GM19397 (cell line): ENCODE data around the gene PLEKHD1.

Experiments
- ATAC-seq: cut with Tn5 transposase; IDR thresholded peaks from one replicate; pipeline ENCODE4 v1.9.1; 2021; ENCODE audit warnings: mild to moderate bottlenecking, moderate library complexity; ENCODE audit not compliant: unreplicated experiment

The PLEKHD1 gene

DNA sequence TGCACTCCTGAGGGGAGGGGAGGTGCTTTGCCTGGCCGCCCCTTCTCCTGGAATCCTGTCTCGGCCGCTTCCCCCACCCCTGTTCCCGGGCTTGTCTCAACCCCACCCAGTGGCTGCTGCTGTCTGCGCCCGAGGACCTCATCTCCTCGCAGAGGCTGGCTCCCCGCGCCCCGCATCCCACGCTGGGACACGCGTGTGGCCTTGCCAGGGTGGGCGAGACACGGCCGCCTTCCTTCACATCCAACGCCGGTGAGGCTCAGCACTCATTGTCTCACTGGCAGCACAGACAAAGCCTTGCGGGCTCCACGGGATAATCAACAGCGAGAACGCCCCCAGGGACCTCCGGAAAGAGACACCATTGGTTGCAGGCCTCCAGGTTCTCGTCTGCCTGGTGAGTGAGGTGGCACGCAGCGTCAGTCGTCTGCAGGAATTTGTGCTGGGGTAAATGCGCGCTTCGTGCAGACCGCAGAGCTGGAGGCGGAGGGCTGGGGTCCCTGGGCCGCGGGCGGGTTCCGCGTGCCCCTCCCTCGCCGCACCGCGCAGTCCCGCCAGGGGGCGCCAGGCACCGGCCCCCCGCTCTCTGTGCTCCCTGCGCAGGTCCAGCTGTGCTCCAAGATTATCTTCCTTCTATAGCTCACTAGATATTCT is 63.3 kb downstream of the PLEKHD1 start:
- ATAC-seq, result no peak

DNA sequence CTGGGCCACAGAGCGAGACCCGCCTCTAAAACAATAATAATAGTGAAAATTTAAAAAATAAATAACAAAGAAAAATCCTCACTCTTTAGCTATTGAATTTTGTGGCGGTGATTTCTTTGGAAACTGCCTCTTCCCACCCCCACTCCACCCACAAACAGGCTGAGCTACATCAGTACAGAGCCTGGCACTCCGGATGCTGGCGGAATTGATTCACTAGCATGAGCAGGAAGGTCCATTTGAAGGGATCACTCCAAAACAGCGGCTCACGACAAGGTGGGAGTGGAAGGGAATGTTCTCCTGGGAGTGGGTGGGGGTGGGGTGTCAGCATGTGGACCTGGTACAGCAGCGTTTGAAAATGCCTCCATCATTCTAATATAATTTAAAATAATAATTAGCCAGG is 64.0 kb downstream of the PLEKHD1 start:
- ATAC-seq, result no peak

GRCh38 chr14:69551511-69551910 is 67.0 kb downstream of the PLEKHD1 start:
- ATAC-seq, result no peak

- no peak for ATAC-seq
Measured at GRCh38 chr14:69553252-69553651, 68.7 kb downstream of the PLEKHD1 start.

DNA sequence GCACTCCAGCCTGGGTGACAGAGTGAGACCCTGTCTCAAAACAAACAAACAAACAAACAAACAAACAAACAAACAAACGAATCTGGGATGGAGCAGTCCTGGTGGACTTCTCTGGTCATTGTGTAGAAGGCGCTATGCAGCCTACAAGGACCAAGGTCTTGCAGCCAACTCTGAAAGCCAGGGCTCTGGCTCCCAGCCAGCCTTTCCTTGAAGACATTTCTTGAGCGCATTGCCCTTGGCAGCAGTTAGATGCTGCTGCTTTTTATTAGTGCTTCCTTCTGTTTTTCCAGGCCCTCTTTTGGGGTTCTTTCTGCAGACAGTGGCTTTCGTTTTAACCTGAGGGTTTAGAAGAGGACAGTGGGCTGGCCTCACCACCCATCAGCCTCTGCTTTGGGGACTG is 70.0 kb downstream of the PLEKHD1 start:
- ATAC-seq, result no peak

DNA sequence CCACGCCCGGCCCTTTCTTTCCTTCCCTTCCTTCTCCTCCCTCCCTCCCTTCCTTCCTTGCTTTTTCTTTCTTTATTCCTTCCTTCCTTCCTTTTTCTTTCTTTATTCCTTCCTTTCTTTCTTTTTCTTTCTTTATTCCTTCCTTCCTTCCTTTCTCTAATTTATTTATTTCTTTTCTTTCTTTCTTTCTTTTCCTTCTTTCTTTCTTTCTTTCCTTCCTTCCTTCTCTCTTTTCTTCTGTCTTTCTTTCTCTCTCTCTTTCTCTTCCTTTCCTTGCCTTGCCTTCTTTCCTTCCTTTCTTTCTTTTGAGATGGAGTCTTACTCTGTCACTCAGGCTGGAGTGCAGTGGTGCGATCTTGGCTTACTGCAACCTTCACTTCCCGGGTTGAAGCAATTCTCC is 74.2 kb downstream of the PLEKHD1 start:
- no peak for ATAC-seq

GRCh38 chr14:69559581-69560011 is 75.1 kb downstream of the PLEKHD1 start:
- ATAC-seq, result no peak

GRCh38 chr14:69560826-69561225 is 76.3 kb downstream of the PLEKHD1 start:
- ATAC-seq, result no peak

DNA sequence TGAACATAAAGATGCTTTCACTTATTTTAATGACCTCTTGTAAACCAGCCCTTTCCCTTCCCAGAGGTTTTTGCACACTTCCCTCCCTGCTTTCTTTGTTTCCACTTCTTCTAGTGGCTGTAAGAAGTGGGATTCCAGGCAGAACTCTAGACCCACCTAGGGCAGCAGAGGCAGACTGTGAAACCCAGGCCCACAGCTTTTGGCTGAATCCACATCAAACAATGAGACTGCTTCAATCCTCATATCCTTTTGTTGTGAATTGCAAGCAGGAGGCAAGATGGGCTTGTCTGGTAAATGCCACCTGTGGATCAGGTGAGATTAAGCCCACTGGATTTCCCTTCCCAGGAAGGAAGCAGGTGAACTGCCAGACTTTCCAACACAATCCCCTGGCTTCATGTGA is 77.4 kb downstream of the PLEKHD1 start:
- no peak for ATAC-seq

- ATAC-seq, result no peak
Measured at GRCh38 chr14:69567563-69567962, 83.0 kb downstream of the PLEKHD1 start.

- ATAC-seq, result no peak
Measured at GRCh38 chr14:69569859-69570258, 85.3 kb downstream of the PLEKHD1 start.

GRCh38 chr14:69570836-69571330 is 86.4 kb downstream of the PLEKHD1 start:
- ATAC-seq, result no peak

DNA sequence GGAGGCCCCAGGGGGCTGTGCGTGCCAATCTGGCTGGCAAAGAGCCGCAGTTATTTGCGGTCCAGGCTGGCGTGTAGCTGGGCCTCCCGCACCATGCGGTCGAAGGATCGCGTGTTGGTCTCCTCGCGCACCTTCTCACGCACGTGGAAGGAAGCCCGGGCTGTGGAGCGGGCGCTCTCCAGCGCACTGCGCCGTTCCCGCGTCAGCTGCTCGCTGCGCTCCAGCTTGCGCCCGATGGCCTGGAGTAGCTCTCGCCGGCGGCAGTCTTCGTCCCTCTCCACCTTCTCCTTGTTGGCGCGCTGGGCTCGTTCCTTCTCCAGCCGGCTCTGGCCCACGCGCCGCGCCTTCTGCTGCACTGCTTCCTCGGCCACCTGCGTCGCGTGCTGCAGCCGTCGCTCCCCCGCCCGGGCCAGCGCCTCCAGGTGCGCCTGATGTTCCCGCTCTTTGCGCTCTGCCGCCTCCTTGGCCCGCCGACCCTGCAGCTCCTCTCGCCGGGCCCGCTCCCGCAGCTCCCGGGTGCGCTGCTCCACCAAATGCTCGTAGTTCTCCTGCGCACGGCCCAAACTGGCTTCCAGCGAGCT is 87.0 kb downstream of the PLEKHD1 start:
- no peak for ATAC-seq

- no peak for ATAC-seq
Measured at GRCh38 chr14:69572030-69572840, 87.7 kb downstream of the PLEKHD1 start.

- no peak for ATAC-seq
Measured at GRCh38 chr14:69572841-69573135, 88.3 kb downstream of the PLEKHD1 start.

- no peak for ATAC-seq
Measured at GRCh38 chr14:69573205-69573830, 88.8 kb downstream of the PLEKHD1 start.

- no peak for ATAC-seq
Measured at GRCh38 chr14:69573831-69574262, 89.3 kb downstream of the PLEKHD1 start.

GRCh38 chr14:69574263-69574953 is 89.9 kb downstream of the PLEKHD1 start, which contains the start of gene CCDC177:
TSS of gene CCDC177 (minus strand) at chr14:69574871. CDS start at chr14:69573622, 1,249 bp downstream.
- ATAC-seq, result no peak

DNA sequence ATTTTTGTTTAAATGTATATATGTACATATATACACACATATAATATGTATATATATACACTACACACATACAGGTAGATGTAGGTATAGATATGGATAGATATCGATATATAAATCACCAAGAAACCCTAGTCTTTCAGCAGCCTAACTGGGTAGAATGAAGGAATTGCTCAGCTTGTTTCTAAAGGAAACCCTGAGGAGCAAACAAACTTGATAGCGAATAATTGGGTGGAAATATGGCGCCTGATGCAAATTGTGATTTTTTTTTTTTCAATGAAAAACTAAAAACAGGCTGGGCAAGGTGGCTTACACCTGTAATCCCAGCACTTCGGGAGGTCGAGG is 90.4 kb downstream of the PLEKHD1 start:
- ATAC-seq, result no peak

GRCh38 chr14:69579476-69579875 is 94.9 kb downstream of the PLEKHD1 start:
- ATAC-seq, result no peak

- ATAC-seq, result no peak
Measured at GRCh38 chr14:69580009-69580577, 95.6 kb downstream of the PLEKHD1 start.
